AG04450 (cell line): ENCODE results near the gene CNTN5. TPM values are rescaled to one million over a fixed set of nuclear protein-coding genes. Genes with fewer than 3 reads are reported as not detected.

Source experiments
- CTCF ChIA-PET: fragments of 300-600, 350-600 bp; formaldehyde crosslinking; extraction: SDS; loops from one replicate; lab custom pipeline; 2022; ENCODE audit warnings: antibody characterized with exemption, inconsistent platforms; lab: Charles Lee
- POLR2A ChIA-PET: fragments of 350-600 bp; formaldehyde crosslinking; extraction: SDS; loops from one replicate; lab custom pipeline; 2021; ENCODE audit warnings: antibody characterized with exemption, inconsistent platforms; lab: Yijun Ruan, JAX
- DNase-seq: peaks from one replicate; pipeline ENCODE4 v3.0.0-alpha.2; 2011; ENCODE audit warnings: low read depth, low spot score
- H3K27ac ChIP-seq: one replicate; pipeline ENCODE4 v1.5.1; 2012; ENCODE audit warnings: low read depth, low read length, control low read depth
- H3K27me3 ChIP-seq: one replicate; pipeline ENCODE4 v1.6.0; 2012; ENCODE audit warnings: low read length; ENCODE audit not compliant: control insufficient read depth, insufficient read depth
- H3K4me3 ChIP-seq: 2 replicates; pipeline ENCODE4 v1.5.1; 2011; ENCODE audit warnings: mild to moderate bottlenecking, low read depth, low read length, control low read depth
- H3K9me3 ChIP-seq: 2 replicates; pipeline ENCODE4 v1.5.1; 2012; ENCODE audit warnings: low read length; ENCODE audit not compliant: control insufficient read depth, insufficient read depth
- polyA plus RNA-seq: library from polyadenylated mRNA; depleted of rRNA; stranded (reverse); fragments of >200 nt; gene quantifications from 2 replicates; pipeline ENCODE4 v1.2.3, GENCODE V29; 2011
- TF ChIP-seq, protein P1 (sequence below): IDR thresholded peaks from 2 replicates; pipeline ENCODE4 v1.5.1; 2011; ENCODE audit warnings: low read depth, low read length, control low read depth, inconsistent platforms

CNTN5 gene
- polyA plus RNA-seq, 1 experiment, result not detected

DNA sequence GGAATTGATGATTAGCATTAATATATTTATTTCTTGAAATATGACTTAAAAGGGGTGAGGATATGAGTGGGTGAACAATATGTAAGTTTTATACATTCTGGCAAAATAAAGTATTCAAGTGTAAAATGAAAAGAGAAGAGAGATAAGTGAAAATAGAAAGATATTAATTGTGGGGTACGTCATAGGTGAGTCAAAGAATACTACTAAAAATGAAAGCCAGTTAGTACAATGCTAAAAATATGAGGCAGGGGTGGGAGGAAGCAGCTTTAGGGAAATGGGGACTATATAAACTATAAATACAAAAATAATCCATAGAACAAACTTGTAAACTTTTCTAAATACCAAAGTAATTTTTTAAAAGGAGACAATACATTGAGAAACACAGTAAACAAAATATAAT, 661.4 kb downstream of the CNTN5 start:
- TF ChIP-seq, protein P1, sequence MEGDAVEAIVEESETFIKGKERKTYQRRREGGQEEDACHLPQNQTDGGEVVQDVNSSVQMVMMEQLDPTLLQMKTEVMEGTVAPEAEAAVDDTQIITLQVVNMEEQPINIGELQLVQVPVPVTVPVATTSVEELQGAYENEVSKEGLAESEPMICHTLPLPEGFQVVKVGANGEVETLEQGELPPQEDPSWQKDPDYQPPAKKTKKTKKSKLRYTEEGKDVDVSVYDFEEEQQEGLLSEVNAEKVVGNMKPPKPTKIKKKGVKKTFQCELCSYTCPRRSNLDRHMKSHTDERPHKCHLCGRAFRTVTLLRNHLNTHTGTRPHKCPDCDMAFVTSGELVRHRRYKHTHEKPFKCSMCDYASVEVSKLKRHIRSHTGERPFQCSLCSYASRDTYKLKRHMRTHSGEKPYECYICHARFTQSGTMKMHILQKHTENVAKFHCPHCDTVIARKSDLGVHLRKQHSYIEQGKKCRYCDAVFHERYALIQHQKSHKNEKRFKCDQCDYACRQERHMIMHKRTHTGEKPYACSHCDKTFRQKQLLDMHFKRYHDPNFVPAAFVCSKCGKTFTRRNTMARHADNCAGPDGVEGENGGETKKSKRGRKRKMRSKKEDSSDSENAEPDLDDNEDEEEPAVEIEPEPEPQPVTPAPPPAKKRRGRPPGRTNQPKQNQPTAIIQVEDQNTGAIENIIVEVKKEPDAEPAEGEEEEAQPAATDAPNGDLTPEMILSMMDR, result no peak
- H3K27ac ChIP-seq, result no peak overlapping the region
- DNase-seq, result no peak
- no peaks in the 10 kb centered on the region for H3K9me3 ChIP-seq
- H3K4me3 ChIP-seq, result no peak overlapping the region
- ChIA-PET POLR2A (no interaction called here), CTCF (no interaction called here)
- H3K27me3 ChIP-seq, result no peaks in the 10 kb centered on the region

DNA sequence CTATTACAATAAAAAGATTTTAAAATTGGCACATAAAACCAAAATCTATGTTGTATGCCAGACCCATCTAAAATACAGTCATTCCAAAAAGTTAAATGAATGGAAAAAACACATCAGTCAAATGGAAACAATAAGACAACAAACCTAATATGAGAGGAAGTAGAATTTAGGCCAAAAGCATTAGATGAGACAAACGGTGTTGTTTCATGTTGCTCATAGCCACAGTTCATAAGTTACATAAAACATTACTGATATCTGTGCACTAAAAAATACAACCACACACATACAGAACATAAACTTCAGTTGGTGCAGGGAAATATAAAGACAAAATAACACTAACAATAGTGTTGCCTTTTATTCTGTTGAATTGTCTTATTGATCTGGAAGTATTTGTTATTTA, 661.9 kb downstream of the CNTN5 start:
- no peaks in the 10 kb centered on the region for H3K9me3 ChIP-seq
- no peaks in the 10 kb centered on the region for H3K27me3 ChIP-seq
- TF ChIP-seq, protein P1, result no peak
- no peak overlapping the region for H3K27ac ChIP-seq
- CTCF ChIA-PET, result no interaction called here
- POLR2A ChIA-PET, result no interaction called here
- DNase-seq, result no peak
- no peak overlapping the region for H3K4me3 ChIP-seq

DNA sequence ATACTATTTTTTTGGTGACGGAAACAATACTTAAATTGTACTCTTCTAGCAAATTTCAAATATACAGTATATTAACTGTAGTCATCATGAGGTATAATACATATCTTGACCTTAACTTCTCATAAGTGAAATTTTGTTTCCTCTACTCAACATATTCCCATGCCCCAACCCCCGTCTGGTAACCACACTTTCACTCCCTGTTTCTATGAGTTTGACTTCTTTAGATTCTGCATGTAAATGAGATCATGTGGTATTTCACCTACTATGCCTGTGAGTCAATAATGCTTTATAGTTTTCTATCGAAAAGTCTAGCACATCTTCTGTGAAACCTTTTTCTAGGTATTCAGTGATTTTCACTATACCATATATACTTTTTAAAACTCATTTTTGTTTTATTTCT, 663.2 kb downstream of the CNTN5 start:
- H3K27me3 ChIP-seq, result no peaks in the 10 kb centered on the region
- ChIA-PET CTCF (no interaction called here), POLR2A (no interaction called here)
- no peaks in the 10 kb centered on the region for H3K9me3 ChIP-seq
- no peak overlapping the region for H3K4me3 ChIP-seq
- TF ChIP-seq, protein P1, result no peak
- DNase-seq, result no peak
- H3K27ac ChIP-seq, result no peak overlapping the region

DNA sequence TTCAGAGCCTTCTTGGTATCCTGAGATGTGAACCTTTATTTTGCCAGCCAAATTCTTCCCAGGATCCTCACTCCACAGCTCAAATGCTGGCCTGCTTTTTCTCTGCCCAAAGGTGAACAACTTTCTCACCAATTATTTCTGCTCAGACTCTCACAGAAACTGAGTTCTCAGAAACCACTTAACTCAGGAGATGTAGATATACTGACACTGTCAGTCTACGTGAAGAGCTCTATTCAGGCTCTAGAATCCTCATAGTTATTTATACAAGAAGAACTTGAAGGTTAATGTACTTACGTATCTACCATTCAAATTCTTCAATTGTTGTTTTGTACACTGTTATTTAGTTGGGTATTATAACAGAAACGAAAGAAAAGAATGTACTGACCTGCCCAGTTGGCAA, 666.1 kb downstream of the CNTN5 start:
- Histone ChIP-seq H3K27ac (no peak overlapping the region), H3K4me3 (no peak overlapping the region), H3K9me3 (no peaks in the 10 kb centered on the region), H3K27me3 (no peaks in the 10 kb centered on the region)
- TF ChIP-seq, protein P1, result no peak
- no peak for DNase-seq
- POLR2A ChIA-PET, result no interaction called here
- CTCF ChIA-PET, result interaction anchor here (1.5 kb wide), 1 partner anchor 52 kb away, joined by 5 read pairs; no protein-coding TSS in a partner anchor

DNA sequence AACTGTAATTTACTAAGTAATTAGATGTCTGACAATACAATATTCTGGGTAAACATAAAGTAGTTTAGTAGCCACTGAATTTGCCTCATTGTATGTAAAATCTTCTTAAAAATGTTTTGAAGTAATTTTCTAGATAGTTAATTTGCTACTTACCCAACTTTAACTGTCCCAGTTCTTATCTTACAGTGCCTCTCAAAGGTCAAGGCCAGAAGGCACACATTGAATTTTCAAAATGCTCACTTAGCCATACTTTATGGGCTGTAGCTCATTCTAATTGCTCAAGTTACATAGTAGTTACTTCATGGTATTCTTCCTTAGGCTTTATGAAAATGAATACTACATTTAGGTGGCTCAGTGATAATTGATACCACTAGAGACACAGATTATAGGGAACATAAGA, 666.6 kb downstream of the CNTN5 start:
- ChIA-PET POLR2A (interaction anchor here (0.7 kb wide), 1 partner anchor 395 kb away, joined by 3 read pairs; no protein-coding TSS in a partner anchor), CTCF (interaction anchor here (1.5 kb wide), 1 partner anchor 52 kb away, joined by 5 read pairs; no protein-coding TSS in a partner anchor)
- Histone ChIP-seq H3K9me3 (no peaks in the 10 kb centered on the region), H3K27me3 (no peaks in the 10 kb centered on the region), H3K4me3 (no peak overlapping the region), H3K27ac (no peak overlapping the region)
- TF ChIP-seq, protein P1, result no peak
- DNase-seq, result no peak
